Measurements from ENCODE around the gene C4orf50. TPM values are rescaled to one million over a fixed set of nuclear protein-coding genes. Genes with fewer than 3 reads are reported as not detected.

Gene C4orf50
- total RNA-seq, 4 donors from 2014 or later = 0.21 to 0.30 TPM; not detected in 2

GRCh38 chr4:5964030-5964429, 54.2 kb downstream of the C4orf50 start:
- TF ChIP-seq POLR2A (IDR thresholded peaks at IDR 0.05) (no peak), EP300 (IDR thresholded peaks at IDR 0.05) (no peak), CTCF (IDR thresholded peaks at IDR 0.05) (no peak)
- no peak overlapping the region for H3K4me3 ChIP-seq
- H3K27ac ChIP-seq = no peak overlapping the region
- no peak for DNase-seq (ENCODE audit: low spot score in 2 of 2)
- no peaks in the 10 kb centered on the region for H3K36me3 ChIP-seq
- 20 to 23% methylated on average over 4 to 5 of the region's 5 CpGs for WGBS, 2 donors
- H3K4me1 ChIP-seq = no peaks in the 10 kb centered on the region
- H3K9me3 ChIP-seq = no peaks in the 10 kb centered on the region
- H3K27me3 ChIP-seq = no peaks in the 10 kb centered on the region

- H3K9me3 ChIP-seq = no peaks in the 10 kb centered on the region
- 13 to 35% methylated on average over 2 of the region's 2 CpGs for WGBS, 2 donors
- H3K27me3 ChIP-seq = no peaks in the 10 kb centered on the region
- H3K36me3 ChIP-seq = no peaks in the 10 kb centered on the region
- DNase-seq (ENCODE audit: low spot score in 2 of 2) = no peak
- H3K27ac ChIP-seq = no peak overlapping the region
- TF ChIP-seq POLR2A (IDR thresholded peaks at IDR 0.05) (no peak), EP300 (IDR thresholded peaks at IDR 0.05) (no peak), CTCF (IDR thresholded peaks at IDR 0.05) (no peak)
- H3K4me1 ChIP-seq = no peaks in the 10 kb centered on the region
- H3K4me3 ChIP-seq = no peak overlapping the region
Observed at GRCh38 chr4:5963611-5964010, 54.6 kb downstream of the C4orf50 start.

GRCh38 chr4:5962416-5962815, 55.8 kb downstream of the C4orf50 start:
- 62 to 65% methylated on average over 6 of the region's 6 CpGs for WGBS, 2 donors
- DNase-seq (ENCODE audit: low spot score in 2 of 2) = no peak

GRCh38 chr4:5960252-5960880, 57.9 kb downstream of the C4orf50 start:
- no peaks in the 10 kb centered on the region for H3K27me3 ChIP-seq
- no peaks in the 10 kb centered on the region for H3K4me1 ChIP-seq

More at GRCh38 chr4:5962416-5962815, 55.8 kb downstream of the C4orf50 start:
- no peak overlapping the region for H3K4me3 ChIP-seq
- no peak for TF ChIP-seq CTCF (IDR thresholded peaks at IDR 0.05)
- no peak for TF ChIP-seq EP300 (IDR thresholded peaks at IDR 0.05)
- TF ChIP-seq POLR2A (IDR thresholded peaks at IDR 0.05) = no peak
- no peaks in the 10 kb centered on the region for H3K9me3 ChIP-seq
- no peaks in the 10 kb centered on the region for H3K4me1 ChIP-seq
- no peak overlapping the region for H3K27ac ChIP-seq
- no peaks in the 10 kb centered on the region for H3K27me3 ChIP-seq
- H3K36me3 ChIP-seq = no peaks in the 10 kb centered on the region

GRCh38 chr4:5959211-5959982, 58.8 kb downstream of the C4orf50 start:
- 62 to 64% methylated on average over 20 of the region's 20 CpGs for WGBS, 2 donors
- no peaks in the 10 kb centered on the region for H3K27me3 ChIP-seq
- H3K36me3 ChIP-seq = no peaks in the 10 kb centered on the region
- H3K27ac ChIP-seq = no peak overlapping the region
- DNase-seq (ENCODE audit: low spot score in 2 of 2) = no peak
- H3K9me3 ChIP-seq = no peaks in the 10 kb centered on the region
- TF ChIP-seq POLR2A (IDR thresholded peaks at IDR 0.05) = no peak
- TF ChIP-seq CTCF (IDR thresholded peaks at IDR 0.05) = no peak
- no peak overlapping the region for H3K4me3 ChIP-seq
- no peaks in the 10 kb centered on the region for H3K4me1 ChIP-seq

More at GRCh38 chr4:5960252-5960880, 57.9 kb downstream of the C4orf50 start:
- DNase-seq (ENCODE audit: low spot score in 2 of 2) = no peak
- Histone ChIP-seq H3K36me3 (no peaks in the 10 kb centered on the region), H3K9me3 (no peaks in the 10 kb centered on the region), H3K27ac (no peak overlapping the region), H3K4me3 (no peak overlapping the region)
- WGBS, 2 donors = 85 to 91% methylated on average over 13 of the region's 13 CpGs
- TF ChIP-seq EP300 (IDR thresholded peaks at IDR 0.05) = no peak
- no peak for TF ChIP-seq POLR2A (IDR thresholded peaks at IDR 0.05)

Measured in tibial nerve (tissue), 4 donors.